Measurements from ENCODE around the gene SCAND1.
"Not testable (repeated sequence)": the region's sequence is repeated elsewhere in the genome, so short reads cannot be mapped to it uniquely, and the experiment has no call there.

Gene SCAND1

GRCh38 chr20:35959291-35959690 is 5.0 kb upstream of the SCAND1 start:
- not testable (repeated sequence) for DNase-seq (ENCODE audit: low read depth)

DNA sequence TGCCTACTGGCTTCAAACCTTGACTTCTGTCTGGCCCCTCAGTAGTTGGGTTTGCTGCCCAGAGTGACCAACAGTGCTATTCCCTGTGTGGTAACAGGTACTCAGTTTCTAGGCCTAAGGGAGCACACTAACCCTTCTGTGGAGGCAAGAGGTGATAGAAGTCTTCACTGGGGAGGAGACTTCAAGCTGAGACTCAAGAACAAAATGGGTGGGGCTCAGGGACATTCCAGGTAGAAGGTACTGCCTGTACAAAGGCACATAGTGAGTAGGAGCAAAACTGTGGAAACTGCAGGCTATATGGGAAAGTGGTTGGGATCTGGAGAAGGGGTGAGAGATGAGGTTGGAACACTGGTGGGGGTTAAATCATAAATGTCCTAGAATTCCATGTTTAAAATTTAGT is 2.3 kb upstream of the SCAND1 start:
- no peak for DNase-seq (ENCODE audit: low read depth)

DNA sequence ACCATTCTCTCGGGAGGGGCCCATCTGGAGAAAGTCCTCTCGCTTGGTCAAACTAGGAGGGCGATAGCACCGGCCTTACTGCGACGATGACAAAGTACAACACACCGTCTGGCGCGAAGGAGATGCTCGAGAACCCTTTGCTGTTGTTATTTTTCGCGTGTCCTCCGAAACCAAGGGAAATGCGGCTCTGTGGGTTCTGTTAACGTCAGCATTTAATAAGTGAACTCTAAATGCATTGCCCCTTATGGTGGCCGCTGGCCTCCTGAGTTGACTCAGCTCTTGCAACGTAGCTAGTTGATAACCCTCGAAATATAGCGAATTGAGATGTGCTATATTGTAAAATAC is 577 bp upstream of the SCAND1 start:
- no peak for DNase-seq (ENCODE audit: low read depth)

GRCh38 chr20:35953387-35954199 is 709 bp downstream of the SCAND1 start:
- no peak for DNase-seq (ENCODE audit: low read depth)

DNA sequence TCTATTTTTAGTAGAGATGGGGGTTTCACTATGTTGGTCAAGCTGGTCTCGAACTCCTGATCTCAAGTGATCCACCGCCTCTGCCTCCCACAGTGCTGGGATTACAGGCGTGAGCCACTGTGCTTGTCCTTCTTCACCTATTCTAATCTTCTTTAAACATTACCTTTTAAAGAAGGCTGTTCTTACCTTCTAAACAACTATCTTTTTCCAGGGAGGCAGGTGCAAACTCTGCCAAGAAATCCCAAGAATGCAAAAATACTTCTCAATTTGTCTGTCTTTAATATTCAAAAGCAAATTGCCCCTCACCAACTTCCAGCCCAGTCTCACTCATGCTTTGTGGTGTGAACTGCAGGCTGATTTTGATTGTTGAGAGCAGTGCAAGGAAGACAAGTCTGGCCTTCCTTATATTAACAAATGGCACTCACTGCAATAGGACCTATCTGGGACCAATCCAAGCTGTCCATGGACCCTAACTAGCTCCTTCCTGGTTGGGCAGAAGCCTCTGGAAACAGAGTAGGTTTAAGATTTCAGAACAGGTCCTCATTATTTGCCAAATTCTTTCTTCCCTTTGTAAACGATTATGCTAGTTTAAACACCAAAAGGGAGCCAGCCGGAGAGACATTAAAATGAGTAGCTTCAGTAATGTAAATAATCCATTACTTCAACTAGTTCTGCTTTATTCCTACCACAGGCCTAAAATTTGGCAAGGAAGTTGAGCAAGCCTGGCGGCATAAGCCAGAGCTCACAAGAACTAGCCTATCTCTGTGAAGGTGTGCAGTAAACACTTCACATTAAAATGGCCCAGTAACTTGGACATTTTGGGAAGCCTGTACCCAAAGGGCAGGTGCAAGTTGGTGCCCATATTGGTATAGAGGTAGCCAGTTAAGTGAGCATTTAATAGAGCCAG is 1.6 kb downstream of the SCAND1 start:
- DNase-seq (ENCODE audit: low read depth) = no peak

DNA sequence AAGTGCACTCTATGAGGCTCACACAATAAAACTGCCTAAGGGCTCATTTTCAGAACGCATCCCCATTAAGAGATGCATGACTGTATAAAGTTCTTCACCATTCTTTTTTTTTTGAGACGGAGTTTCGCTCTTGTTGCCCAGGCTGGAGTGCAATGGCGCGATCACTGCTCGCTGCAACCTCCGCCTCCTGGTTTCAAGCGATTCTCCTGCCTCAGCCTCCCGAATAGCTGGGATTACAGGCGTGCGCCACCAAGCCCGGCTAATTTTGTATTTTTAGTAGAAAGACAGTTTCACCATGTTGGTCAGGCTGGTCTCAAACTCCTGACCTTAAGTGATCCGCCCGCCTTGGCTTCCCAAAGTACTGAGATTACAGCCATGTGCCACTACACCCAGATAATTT is 2.2 kb downstream of the SCAND1 start:
- DNase-seq (ENCODE audit: low read depth) = not testable (repeated sequence)

- DNase-seq (ENCODE audit: low read depth) = no peak
Measured at GRCh38 chr20:35950093-35950492, 4.2 kb downstream of the SCAND1 start.

DNA sequence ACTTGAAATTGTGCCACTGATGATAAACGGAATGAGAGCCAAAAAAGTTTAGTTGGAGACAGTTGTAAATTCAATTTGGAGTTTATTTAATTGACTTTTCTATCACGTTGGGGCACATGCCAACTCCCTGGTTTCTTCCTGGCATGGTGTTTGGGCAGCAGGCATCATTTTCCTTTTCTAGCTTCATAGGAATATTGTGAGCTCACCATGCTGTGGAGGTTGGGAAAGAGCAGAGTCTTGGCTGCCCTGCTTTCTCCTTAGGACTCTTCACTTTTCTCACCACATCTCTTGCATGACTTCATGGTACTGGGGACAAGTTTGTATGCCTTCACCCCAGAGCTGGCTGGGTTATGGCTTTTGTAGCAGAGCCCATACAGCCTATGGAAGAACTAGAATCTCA is 6.4 kb downstream of the SCAND1 start:
- DNase-seq (ENCODE audit: low read depth) = no peak

- DNase-seq (ENCODE audit: low read depth) = no peak
Measured at GRCh38 chr20:35947489-35947888, 6.8 kb downstream of the SCAND1 start.

- DNase-seq (ENCODE audit: low read depth) = no peak
Measured at GRCh38 chr20:35942243-35942642, 12.1 kb downstream of the SCAND1 start.

- no peak for DNase-seq (ENCODE audit: low read depth)
Measured at GRCh38 chr20:35941620-35942019, 12.7 kb downstream of the SCAND1 start.

GRCh38 chr20:35939264-35939663 is 15.0 kb downstream of the SCAND1 start:
- no peak for DNase-seq (ENCODE audit: low read depth)

DNA sequence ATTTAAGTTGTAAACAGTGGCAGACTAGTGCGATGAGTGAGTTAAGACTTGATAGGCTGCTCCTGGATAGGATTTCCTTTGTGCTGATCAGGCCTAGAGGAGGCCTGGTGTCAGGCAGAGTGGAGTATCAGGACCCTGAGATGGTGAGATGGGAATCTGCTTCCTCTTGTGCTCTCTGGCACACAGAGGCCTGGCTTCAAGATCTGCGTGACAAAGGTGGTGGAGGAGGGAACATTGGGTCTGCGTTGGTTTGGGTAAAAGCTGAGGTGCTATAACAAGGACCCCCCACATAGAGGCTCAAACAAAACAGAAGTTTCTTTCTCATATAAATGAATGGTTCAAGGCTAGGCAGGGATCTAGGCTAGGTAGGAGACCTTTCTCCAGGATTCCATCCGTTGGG is 20.3 kb downstream of the SCAND1 start:
- no peak for DNase-seq (ENCODE audit: low read depth)

DNA sequence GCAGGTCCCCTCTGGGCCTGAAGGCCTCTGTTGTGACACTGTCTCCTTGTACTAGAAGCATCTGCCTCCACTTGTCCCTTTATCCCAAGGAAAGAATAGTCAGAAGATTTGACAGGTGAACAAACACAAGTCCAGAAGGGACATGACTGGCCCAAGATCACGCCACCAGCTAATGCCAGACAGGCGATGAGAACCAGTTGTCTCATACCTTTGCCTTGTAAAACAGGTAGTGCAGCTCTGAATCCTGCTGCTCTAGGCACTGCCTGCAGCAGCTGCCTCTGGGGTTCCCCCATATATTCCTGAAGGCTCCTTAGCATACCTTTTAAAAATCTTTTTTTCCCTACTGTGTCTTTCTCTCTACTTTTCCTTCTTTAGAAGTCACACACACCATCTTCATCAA is 25.0 kb downstream of the SCAND1 start:
- DNase-seq (ENCODE audit: low read depth) = no peak

GRCh38 chr20:35920523-35920922 is 33.8 kb downstream of the SCAND1 start:
- DNase-seq (ENCODE audit: low read depth) = no peak

- DNase-seq (ENCODE audit: low read depth) = no peak
Measured at GRCh38 chr20:35918021-35918420, 36.3 kb downstream of the SCAND1 start.

DNA sequence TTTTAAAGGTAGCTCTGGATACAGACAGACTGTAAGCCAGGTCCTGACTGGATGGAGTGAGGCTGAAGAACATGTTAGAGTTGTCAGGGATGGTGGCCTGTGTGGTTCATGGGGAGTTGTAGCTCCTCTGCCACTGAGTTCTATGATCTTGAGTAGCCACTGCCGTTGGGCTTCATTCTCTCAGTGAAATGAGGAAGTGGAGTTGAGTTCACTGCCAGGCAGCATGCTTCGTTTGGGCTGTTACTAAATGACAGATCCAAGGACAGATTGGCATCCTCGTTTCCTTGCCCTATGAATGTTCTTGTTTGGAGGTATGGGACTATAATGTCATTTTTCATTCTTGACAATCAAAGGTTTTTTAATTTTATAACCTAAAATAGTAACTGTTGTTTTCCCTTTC is 37.2 kb downstream of the SCAND1 start:
- DNase-seq (ENCODE audit: low read depth) = no peak

DNA sequence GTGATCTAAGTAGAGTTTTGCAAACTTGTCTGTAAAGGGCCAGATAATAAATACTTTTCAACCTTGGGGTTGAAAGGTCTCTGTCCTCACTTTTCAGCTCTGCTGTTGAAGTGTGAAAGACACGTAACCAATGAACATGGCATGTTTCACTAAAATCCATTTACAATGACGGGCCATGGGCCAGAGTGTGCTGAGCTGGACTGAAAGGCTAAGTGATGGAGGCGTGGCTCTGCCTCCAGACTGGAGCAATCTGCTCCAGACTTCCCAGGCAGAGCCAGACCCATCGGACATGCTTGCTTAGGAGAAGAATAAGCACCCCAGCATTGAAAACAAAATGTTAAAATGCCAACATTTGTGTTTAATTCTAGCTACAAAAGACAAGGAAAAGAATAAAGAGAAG is 41.4 kb downstream of the SCAND1 start:
- no peak for DNase-seq (ENCODE audit: low read depth)

DNA sequence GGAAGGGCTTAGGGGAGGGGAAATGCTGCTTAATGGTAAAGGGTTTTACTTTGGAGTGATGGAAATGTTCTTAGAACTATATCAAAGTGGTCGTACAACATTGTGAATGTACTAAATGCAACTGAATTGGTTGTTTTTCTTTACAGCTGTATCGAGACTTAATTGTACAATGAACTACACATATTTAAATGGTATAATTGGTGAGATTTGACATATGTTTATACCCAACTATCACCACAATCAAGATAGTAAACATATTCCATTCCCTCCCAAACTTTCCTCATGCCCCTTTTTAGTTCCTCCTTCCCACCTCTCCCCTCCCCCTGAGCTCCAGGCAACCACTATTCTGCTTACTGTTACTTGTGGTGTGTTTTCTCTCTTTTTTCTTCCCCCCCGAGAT is 44.0 kb downstream of the SCAND1 start:
- DNase-seq (ENCODE audit: low read depth) = no peak

GRCh38 chr20:35909796-35910195 is 44.5 kb downstream of the SCAND1 start:
- DNase-seq (ENCODE audit: low read depth) = no peak

DNA sequence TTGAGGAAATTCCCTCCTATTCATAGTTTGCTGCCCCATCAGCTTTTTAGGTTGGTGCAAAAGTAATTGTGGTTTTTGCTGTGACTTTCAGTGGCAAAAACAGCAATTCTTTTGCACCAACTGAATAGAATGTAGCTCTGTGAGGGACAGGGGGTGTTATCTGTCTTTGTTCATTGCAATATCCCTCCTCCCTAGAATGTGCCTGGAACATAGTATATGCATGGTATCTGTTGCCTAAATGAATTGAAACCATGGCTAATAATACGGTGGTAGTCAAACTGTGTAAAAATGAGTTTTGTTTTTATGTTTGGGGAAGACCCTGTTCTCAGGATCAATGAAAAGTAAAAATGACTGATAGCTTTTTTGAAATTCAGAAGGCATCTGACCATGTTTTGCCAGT is 45.1 kb downstream of the SCAND1 start:
- DNase-seq (ENCODE audit: low read depth) = no peak

DNA sequence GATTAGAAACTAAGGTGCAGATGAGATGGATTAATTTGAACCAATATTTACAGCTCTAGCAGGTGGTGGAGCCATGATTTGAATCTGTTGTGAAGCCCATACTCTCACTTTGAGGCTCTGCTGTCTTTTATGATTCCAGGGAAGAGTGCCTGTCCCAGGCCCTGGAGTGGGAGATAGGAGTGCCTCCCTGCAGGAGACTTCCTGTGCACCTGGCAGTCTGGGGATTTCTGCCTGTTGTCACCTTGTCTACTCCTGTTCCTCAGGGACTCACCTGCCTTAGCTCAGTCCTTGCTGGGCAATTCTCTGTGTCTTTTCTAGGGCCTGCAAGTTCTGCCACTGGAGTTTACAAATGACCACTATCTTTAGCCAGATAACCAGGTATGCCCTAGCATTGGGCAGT is 46.3 kb downstream of the SCAND1 start:
- no peak for DNase-seq (ENCODE audit: low read depth)

- DNase-seq (ENCODE audit: low read depth) = no peak
Measured at GRCh38 chr20:35907017-35907701, 47.1 kb downstream of the SCAND1 start.
